Activated T-cell treated with anti-CD3 and anti-CD28 coated beads for 48 hours (primary cell): ENCODE data around the gene CARD11.

Source experiments
- DNase-seq: peaks from one replicate; pipeline ENCODE4 v3.0.0-alpha.2; 2020; ENCODE audit warnings: low read depth

Gene CARD11

GRCh38 chr7:3043544-3044371 is at the start of gene CARD11:
Gene CARD11, minus strand, starts transcription at chr7:3043867. Its CDS starts 85,361 bp downstream, at chr7:2958506.
- peak; percentile 43 for DNase-seq

- DNase-seq, result peak; percentile 56
Measured at GRCh38 chr7:3092468-3092867, 48.8 kb upstream of the CARD11 start.

- no peak for DNase-seq
Measured at GRCh38 chr7:3091631-3092030, 48.0 kb upstream of the CARD11 start.

- no peak for DNase-seq
Measured at GRCh38 chr7:3089493-3089892, 45.8 kb upstream of the CARD11 start.

GRCh38 chr7:3087243-3087755 is 43.6 kb upstream of the CARD11 start:
- no peak for DNase-seq

- no peak for DNase-seq
Measured at GRCh38 chr7:3083350-3083749, 39.7 kb upstream of the CARD11 start.

- DNase-seq, result no peak
Measured at GRCh38 chr7:3082831-3083230, 39.2 kb upstream of the CARD11 start.

GRCh38 chr7:3082386-3082785 is 38.7 kb upstream of the CARD11 start:
- no peak for DNase-seq

- no peak for DNase-seq
Measured at GRCh38 chr7:3080106-3080505, 36.4 kb upstream of the CARD11 start.

GRCh38 chr7:3078514-3078913 is 34.8 kb upstream of the CARD11 start:
- no peak for DNase-seq

- DNase-seq, result no peak
Measured at GRCh38 chr7:3076700-3077099, 33.0 kb upstream of the CARD11 start.

GRCh38 chr7:3076163-3076562 is 32.5 kb upstream of the CARD11 start:
- DNase-seq, result no peak

- DNase-seq, result no peak
Measured at GRCh38 chr7:3075441-3075840, 31.8 kb upstream of the CARD11 start.

GRCh38 chr7:3074459-3074821 is 30.8 kb upstream of the CARD11 start:
- DNase-seq, result no peak

- no peak for DNase-seq
Measured at GRCh38 chr7:3073763-3074458, 30.2 kb upstream of the CARD11 start.

GRCh38 chr7:3070908-3071307 is 27.2 kb upstream of the CARD11 start:
- DNase-seq, result no peak

- no peak for DNase-seq
Measured at GRCh38 chr7:3069771-3070449, 26.2 kb upstream of the CARD11 start.

GRCh38 chr7:3068530-3068929 is 24.9 kb upstream of the CARD11 start:
- DNase-seq, result no peak

- no peak for DNase-seq
Measured at GRCh38 chr7:3067606-3068380, 24.1 kb upstream of the CARD11 start.

- peak; percentile 15 for DNase-seq
Measured at GRCh38 chr7:3067193-3067592, 23.5 kb upstream of the CARD11 start.

- no peak for DNase-seq
Measured at GRCh38 chr7:3066506-3066905, 22.8 kb upstream of the CARD11 start.

GRCh38 chr7:3065724-3066143 is 22.1 kb upstream of the CARD11 start:
- peak; percentile 65 for DNase-seq
